CD4-positive, alpha-beta T cell treated with Interleukin-2 at 100 ng/mL for 4 hours (primary cell): Measurements from ENCODE around the gene PPM1N.

Experiments
- DNase-seq: peaks from one replicate; pipeline ENCODE4 v3.0.0-alpha.2; 2020; ENCODE audit warnings: low spot score

Gene PPM1N

DNA sequence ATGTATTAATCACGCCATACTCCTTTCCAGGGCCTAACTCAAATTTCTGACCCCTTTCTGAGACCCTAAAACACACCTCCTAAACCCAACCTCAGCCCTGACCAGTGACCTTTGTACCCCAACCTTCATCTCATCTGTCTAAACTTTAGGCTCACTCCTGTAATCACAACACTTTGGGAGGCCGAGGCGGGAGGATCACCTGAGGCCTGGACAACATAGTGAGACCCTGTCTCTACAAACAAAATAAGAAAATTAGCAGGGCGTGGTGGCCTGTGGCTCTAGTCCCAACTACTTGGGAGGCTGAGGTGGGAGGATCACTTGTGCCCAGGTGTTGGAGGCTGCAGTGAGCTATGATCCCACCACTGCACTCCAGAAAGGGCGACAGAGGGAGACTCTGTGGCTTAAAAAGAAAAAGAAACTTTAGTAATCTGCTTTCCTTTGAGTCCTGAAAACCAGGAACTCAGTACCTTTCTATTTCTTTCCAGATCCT lies 6.1 kb upstream of the PPM1N start:
- DNase-seq, result no peak

GRCh38 chr19:45492627-45493470 lies 5.4 kb upstream of the PPM1N start:
- DNase-seq, result no peak

- DNase-seq, result no peak
Measured at GRCh38 chr19:45494261-45494916, 3.9 kb upstream of the PPM1N start.

GRCh38 chr19:45495178-45495577 lies 3.1 kb upstream of the PPM1N start:
- DNase-seq, result no peak

DNA sequence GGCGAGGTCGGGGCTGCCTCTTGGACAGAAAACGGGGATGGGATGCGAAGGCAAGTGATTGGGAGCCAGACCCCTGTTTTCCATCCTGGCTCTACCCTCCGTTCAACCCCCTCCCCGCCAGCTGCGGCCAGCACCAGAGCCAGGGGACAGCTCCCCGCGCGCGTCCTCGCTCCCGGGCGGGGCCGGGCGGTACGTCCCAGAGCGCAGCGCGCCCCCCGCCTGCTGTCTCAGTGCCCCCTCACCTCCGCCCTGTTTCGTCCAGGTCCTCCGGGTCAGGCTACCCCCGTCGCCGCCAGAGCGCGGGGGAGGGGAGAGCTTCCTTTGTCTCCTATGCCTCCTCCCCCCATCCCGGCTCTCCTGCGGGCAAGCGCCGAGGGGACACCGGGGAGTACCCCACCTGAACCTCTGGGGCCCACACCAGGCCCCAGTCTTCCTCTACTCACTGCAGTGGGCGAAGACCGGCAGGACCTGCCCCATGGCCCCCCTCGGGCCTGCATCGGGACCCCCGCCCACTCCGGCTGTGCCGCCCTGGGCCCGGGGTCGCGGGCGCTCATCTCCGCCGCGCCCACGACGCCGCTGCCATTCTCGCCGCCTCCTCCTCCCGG lies 1.8 kb upstream of the PPM1N start:
- DNase-seq, result peak; percentile 37

DNA sequence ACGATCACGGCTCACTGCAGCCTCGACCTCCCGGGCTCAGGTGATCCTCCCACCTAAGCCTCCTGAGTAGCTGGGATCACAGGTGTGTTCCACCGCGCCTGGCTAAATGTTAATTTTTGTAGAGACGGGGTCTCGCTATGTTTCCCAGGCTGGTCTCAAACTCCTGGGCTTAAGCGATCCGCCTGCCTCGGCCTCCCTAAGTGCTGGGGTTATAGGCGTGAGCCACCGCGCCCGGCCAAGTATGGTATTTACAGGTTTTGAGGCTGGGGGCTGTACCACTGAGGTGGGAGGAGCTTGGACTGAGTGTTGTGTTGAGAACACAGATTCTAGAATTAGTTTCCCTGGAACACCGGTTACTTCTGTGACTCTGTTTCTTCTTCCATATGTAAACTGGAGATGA lies 452 bp upstream of the PPM1N start:
- DNase-seq, result no peak

DNA sequence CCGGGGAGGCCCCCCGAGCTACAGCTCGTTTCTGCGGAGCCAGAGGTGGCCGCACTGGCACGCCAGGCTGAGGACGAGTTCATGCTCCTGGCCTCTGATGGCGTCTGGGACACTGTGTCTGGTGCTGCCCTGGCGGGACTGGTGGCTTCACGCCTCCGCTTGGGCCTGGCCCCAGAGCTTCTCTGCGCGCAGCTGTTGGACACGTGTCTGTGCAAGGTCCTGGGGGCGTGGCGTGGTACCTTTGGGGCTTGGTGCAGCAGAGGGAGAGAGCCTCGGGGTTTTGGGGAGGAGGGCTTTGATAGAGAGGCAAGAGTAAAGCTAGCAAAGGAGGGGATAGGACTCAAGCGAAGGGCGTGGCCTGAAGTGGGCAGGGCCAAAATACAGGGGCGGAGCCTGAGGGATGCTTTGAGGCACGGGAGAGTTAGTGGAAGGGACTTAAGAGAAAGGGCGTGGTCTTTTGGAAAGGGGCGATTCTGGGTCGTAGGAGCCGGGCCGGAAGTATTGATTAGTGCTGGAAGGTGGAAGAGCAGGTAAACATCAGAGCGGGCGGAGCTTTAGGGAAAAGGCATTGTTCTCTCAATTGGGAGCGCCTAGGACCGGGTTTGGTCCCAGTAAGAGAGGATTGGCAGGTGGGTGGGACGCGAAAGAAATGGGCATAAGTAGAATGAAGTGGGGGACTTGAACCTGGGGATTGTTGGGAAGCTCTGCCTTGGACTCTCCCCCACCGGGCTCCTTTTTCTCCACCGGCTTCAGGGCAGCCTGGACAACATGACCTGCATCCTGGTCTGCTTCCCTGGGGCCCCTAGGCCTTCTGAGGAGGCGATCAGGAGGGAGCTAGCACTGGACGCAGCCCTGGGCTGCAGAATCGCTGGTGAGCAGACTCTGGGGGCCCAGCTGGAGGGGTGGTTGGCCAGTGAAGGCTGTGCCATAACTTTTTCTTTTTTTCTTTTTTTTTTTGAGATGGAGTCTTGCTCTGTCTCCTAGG lies 1.2 kb downstream of the PPM1N start:
- peak; percentile 66 for DNase-seq

DNA sequence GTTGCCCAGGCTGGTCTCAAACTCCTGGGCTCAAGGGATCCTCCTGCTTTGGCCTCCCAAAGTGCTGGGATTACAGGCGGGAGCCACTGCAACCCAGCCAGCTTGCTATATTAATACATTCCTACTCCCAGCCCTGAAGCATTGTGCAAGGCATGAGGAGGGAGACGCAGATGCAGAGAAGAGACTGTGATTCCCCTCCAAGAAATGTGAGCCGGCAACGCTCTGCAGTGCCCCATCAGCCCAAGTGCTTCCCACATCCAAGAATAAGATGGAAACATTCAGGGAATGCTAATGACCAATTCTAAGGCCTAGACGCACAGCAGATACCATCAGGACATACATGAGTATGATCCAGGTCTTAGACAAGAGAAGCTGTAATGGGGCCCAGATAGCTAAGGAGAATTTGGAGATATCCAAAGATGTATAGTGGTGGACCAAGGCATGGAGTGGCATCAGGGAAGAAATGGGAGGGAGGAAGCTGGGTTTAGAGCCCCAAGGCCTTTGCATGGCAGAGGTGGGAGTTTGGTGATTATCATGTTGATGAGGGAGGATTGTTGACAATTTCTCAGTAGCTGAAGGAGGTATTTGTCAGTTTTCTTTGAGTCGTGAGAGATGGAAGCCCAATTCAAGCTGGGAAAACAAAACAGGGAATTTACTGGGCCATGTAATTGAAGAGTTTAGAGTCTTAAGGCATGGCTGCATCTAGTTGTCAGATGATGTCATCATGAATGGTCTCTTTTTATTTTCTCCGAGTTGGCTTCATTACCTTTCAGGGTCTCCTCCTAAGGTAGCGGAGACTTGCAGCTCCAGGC lies 2.9 kb downstream of the PPM1N start:
- DNase-seq, result no peak

DNA sequence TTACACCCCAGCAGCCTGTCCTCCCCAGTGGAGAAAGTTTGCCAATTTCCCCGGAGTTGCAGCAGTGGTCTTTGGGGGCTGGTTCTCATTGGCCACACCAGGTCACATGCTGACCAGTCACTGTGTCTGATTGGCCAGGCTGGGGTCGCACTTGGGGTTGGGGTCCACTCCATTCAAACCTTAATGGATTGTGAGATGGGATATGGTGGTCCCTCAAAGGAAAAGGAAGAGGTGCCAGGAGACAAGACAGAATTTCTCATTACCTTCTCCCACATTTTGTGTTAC lies 3.4 kb downstream of the PPM1N start:
- no peak for DNase-seq

GRCh38 chr19:45502111-45502510 lies 3.9 kb downstream of the PPM1N start:
- DNase-seq, result no peak

- DNase-seq, result no peak
Measured at GRCh38 chr19:45503909-45504308, 5.7 kb downstream of the PPM1N start.

- no peak for DNase-seq
Measured at GRCh38 chr19:45505151-45505995, 7.1 kb downstream of the PPM1N start.

GRCh38 chr19:45505996-45506245 lies 7.7 kb downstream of the PPM1N start:
- DNase-seq, result no peak

DNA sequence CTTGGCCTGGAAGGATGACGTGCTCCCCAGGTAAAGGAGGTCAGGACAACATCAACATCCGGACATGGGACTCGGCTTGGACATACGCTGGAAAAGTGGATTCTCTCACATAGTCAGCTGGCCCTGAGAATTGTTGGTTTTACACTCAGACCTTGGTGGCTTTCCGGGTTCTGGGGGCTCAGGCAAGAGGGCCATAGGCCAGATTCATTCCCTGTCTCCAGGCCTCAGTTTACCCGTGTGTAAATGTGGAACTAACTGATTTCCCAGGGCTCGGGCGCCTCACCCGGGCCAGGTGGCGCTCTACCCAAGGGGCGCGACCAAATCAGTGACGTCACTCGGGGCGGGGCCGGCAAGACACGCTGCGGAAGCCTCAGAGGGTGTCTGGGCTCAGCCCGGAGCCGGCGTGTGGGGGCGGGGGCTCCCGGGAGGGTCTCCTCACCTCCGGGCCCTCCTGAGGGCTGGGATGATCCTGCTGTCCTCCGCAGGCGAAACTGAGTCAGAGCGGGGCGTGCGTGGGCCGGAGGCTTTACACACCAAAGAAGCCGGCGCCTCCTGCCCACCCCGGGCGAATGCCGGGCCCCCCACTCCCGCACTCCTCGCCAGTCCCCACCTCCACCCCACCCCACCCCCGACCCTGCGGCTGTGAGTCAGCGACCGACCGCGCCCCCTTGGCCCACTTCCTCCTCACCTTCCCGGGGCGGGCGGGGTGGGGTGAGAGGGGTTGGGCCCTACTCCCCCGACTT lies 8.2 kb downstream of the PPM1N start:
- DNase-seq, result peak; percentile 97

- DNase-seq, result peak; percentile 92
Measured at GRCh38 chr19:45506989-45507871, 9.0 kb downstream of the PPM1N start, which contains the start of gene VASP. VASP (plus strand) TSS chr19:45507479; CDS start chr19:45507772, 293 bp downstream.

DNA sequence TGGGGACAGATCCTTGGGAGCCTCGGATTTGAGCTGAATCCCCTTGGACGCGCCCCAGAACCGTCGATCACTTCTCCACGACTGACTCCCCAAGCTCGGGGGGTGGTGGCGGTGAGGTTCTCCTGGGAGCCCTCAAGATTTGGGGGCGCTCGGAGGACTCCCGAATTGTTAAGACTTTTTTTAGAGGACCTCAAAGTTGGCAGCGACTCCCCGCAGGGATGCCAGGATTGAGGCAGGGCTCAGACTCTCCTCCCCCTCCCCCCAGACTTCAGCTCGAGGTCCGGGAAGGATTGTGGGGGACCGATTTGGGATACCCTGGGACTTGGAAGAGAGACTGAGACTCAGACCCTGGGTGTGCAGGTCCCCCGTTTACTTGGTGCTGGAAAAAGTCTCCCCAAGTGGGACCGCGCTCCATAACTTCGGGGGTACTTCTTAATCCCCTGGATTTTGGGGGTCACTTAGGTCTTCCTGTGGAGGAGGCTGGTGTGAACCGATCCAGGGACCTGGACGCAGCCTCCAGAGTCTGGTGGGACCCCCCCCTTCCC lies 9.7 kb downstream of the PPM1N start:
- DNase-seq, result no peak

- peak; percentile 36 for DNase-seq
Measured at GRCh38 chr19:45508417-45508860, 10.2 kb downstream of the PPM1N start.
